22Rv1 (cell line): ENCODE measurements around the gene FAM20A.

Source experiments
- ZFX ChIP-seq: fragments of 450-650 bp; IDR thresholded peaks from 2 replicates; pipeline ENCODE4 v1.6.1; 2017; ENCODE audit warnings: antibody characterized with exemption, borderline replicate concordance
- TF ChIP-seq, protein P1 (sequence below): fragments of 450-650 bp; IDR thresholded peaks from 2 replicates; pipeline ENCODE4 v1.5.1; 2017; ENCODE audit warnings: mild to moderate bottlenecking

DNA sequence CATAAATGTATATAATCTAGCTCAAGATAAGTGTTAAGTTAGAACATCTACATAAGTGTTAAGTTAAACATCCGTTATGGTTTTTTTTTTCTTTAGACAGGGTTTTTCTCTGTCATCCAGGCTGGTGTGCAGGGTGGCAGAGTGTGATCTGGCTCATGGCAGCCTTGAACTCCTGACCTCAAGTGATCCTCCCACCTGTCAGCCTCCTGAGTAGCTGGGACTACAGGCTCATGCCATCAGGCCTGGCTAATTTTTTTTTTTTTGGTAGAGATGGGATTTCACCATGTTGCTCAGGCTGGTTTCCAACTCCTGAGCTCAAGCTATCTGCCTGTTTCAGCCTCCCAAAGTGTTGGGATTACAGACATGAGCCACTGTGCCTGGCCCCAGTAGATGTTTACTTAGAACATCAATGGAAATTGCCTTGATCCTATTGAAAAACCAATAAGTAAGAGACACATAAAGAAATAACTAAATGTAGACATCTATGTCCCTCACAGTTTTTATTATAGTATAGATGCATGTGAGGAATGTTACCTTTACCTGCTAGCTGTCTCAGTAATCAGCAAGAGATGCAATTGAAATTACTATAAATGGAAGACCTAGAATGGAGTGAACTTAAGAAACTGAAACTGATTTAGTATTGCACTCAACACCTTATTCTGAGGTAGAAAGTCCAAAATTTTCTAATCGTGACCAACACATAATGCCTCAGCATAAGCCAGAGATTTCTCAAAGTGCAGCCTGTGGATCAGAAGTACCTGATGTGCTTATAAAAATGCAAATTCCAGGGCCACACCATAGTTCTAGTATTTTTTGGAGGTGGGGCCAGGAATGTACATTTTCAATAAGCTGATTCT is 5.5 kb upstream of the FAM20A start:
- TF ChIP-seq, protein P1, sequence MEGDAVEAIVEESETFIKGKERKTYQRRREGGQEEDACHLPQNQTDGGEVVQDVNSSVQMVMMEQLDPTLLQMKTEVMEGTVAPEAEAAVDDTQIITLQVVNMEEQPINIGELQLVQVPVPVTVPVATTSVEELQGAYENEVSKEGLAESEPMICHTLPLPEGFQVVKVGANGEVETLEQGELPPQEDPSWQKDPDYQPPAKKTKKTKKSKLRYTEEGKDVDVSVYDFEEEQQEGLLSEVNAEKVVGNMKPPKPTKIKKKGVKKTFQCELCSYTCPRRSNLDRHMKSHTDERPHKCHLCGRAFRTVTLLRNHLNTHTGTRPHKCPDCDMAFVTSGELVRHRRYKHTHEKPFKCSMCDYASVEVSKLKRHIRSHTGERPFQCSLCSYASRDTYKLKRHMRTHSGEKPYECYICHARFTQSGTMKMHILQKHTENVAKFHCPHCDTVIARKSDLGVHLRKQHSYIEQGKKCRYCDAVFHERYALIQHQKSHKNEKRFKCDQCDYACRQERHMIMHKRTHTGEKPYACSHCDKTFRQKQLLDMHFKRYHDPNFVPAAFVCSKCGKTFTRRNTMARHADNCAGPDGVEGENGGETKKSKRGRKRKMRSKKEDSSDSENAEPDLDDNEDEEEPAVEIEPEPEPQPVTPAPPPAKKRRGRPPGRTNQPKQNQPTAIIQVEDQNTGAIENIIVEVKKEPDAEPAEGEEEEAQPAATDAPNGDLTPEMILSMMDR, result no peak
- TF ChIP-seq ZFX, result no peak
